GM18517 (cell line): ENCODE results near the gene KCTD4.

ENCODE experiments used
- ATAC-seq: cut with Tn5 transposase; IDR thresholded peaks from one replicate; pipeline ENCODE4 v1.9.1; 2021; ENCODE audit warnings: mild to moderate bottlenecking, moderate library complexity; ENCODE audit not compliant: unreplicated experiment

The KCTD4 gene

GRCh38 chr13:45179428-45179827, 21.4 kb downstream of the KCTD4 start:
- ATAC-seq = no peak

GRCh38 chr13:45178349-45179162, 22.3 kb downstream of the KCTD4 start:
- ATAC-seq = no peak

GRCh38 chr13:45174478-45174877, 26.4 kb downstream of the KCTD4 start:
- ATAC-seq = no peak

GRCh38 chr13:45168555-45168930, 32.3 kb downstream of the KCTD4 start:
- ATAC-seq = no peak

- ATAC-seq = no peak
Observed at GRCh38 chr13:45167611-45168554, 33.0 kb downstream of the KCTD4 start.

GRCh38 chr13:45166858-45167257, 34.0 kb downstream of the KCTD4 start:
- no peak for ATAC-seq

- ATAC-seq = no peak
Observed at GRCh38 chr13:45162821-45163220, 38.0 kb downstream of the KCTD4 start.

- no peak for ATAC-seq
Observed at GRCh38 chr13:45162194-45162593, 38.7 kb downstream of the KCTD4 start.

GRCh38 chr13:45156565-45157361, 44.1 kb downstream of the KCTD4 start:
- ATAC-seq = no peak

GRCh38 chr13:45149964-45150363, 50.9 kb downstream of the KCTD4 start:
- no peak for ATAC-seq

GRCh38 chr13:45143346-45143751, 57.5 kb downstream of the KCTD4 start:
- no peak for ATAC-seq
